Measurements from ENCODE around the gene MPZL3.

DNA sequence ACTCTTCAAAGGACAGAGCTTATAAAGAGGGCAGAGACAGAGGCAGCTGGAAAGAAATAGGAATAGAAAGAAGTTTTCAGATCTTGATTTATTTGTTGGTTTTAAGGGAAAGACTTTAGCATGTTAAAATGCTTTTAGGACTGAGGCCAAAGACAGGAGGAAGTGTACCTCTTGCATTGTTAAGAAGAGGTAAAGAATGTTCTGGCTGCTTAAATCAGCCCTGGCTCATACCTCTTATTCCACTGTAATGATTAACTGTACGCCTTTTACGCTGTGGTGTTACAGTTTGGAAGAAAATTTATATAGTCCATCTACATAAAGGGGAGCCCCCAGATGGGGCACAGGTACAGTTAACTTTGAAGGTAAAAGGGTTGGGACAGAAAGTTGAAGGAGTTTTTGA is 22.0 kb upstream of the MPZL3 start:
- TF ChIP-seq, protein P1, sequence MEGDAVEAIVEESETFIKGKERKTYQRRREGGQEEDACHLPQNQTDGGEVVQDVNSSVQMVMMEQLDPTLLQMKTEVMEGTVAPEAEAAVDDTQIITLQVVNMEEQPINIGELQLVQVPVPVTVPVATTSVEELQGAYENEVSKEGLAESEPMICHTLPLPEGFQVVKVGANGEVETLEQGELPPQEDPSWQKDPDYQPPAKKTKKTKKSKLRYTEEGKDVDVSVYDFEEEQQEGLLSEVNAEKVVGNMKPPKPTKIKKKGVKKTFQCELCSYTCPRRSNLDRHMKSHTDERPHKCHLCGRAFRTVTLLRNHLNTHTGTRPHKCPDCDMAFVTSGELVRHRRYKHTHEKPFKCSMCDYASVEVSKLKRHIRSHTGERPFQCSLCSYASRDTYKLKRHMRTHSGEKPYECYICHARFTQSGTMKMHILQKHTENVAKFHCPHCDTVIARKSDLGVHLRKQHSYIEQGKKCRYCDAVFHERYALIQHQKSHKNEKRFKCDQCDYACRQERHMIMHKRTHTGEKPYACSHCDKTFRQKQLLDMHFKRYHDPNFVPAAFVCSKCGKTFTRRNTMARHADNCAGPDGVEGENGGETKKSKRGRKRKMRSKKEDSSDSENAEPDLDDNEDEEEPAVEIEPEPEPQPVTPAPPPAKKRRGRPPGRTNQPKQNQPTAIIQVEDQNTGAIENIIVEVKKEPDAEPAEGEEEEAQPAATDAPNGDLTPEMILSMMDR (IDR thresholded peaks at IDR 0.05; ENCODE audit: poor library complexity, severe bottlenecking): no peak
- TF ChIP-seq POLR2AphosphoS5 (IDR thresholded peaks at IDR 0.05) (no peak), MXI1 (conservative IDR thresholded peaks at IDR 0.05; ENCODE audit: poor library complexity, severe bottlenecking) (no peak), EZH2 (IDR thresholded peaks at IDR 0.05; ENCODE audit: borderline replicate concordance, insufficient read depth, low read length, poor library complexity, severe bottlenecking) (no peak)

Data from neural cell (in vitro differentiated cells).